ENCODE data around the gene CAPN9. TPM values are rescaled to one million over a fixed set of nuclear protein-coding genes. Genes with fewer than 3 reads are reported as not detected.
"Not testable (repeated sequence)": the region's sequence is repeated elsewhere in the genome, so short reads cannot be mapped to it uniquely, and the experiment has no call there.

Gene CAPN9
- total RNA-seq, 1 donor from 2014 or later = not detected

- peak; percentile 7 for ATAC-seq
- DNase-seq (ENCODE audit: low spot score) = peak; percentile 69
Observed at GRCh38 chr1:230709619-230710542, 37.3 kb upstream of the CAPN9 start.

- DNase-seq (ENCODE audit: low spot score) (no peak), ATAC-seq (peak; percentile 0)
Observed at GRCh38 chr1:230710543-230710904, 36.7 kb upstream of the CAPN9 start.

GRCh38 chr1:230711245-230711644 is 35.9 kb upstream of the CAPN9 start:
- no peak for ATAC-seq
- no peak for DNase-seq (ENCODE audit: low spot score)

- DNase-seq (ENCODE audit: low spot score) (no peak), ATAC-seq (no peak)
Observed at GRCh38 chr1:230712470-230712942, 34.7 kb upstream of the CAPN9 start.

GRCh38 chr1:230713138-230713537 is 34.0 kb upstream of the CAPN9 start:
- ATAC-seq (no peak), DNase-seq (ENCODE audit: low spot score) (no peak)

- DNase-seq (ENCODE audit: low spot score) (no peak), ATAC-seq (no peak)
Observed at GRCh38 chr1:230713547-230713914, 33.7 kb upstream of the CAPN9 start.

GRCh38 chr1:230713915-230714764 is 33.0 kb upstream of the CAPN9 start, which contains the start of gene AGT:
Gene AGT (minus strand): TSS chr1:230714122. CDS start chr1:230710823, 3,299 bp downstream.
- DNase-seq (ENCODE audit: low spot score) (peak; percentile 98), ATAC-seq (peak; percentile 57)

GRCh38 chr1:230715510-230715909 is 31.7 kb upstream of the CAPN9 start:
- peak; percentile 15 for ATAC-seq

GRCh38 chr1:230716453-230716852 is 30.7 kb upstream of the CAPN9 start:
- ATAC-seq; DNase-seq (ENCODE audit: low spot score): not testable (repeated sequence)

More at GRCh38 chr1:230715510-230715909, 31.7 kb upstream of the CAPN9 start:
- DNase-seq (ENCODE audit: low spot score) = no peak

- ATAC-seq = no peak
Observed at GRCh38 chr1:230717251-230717650, 29.9 kb upstream of the CAPN9 start.

GRCh38 chr1:230721849-230722522 is 25.2 kb upstream of the CAPN9 start:
- ATAC-seq; DNase-seq (ENCODE audit: low spot score): not testable (repeated sequence)

More at GRCh38 chr1:230717251-230717650, 29.9 kb upstream of the CAPN9 start:
- no peak for DNase-seq (ENCODE audit: low spot score)

GRCh38 chr1:230725256-230726012 is 21.8 kb upstream of the CAPN9 start:
- ATAC-seq = peak; percentile 70
- peak; percentile 84 for DNase-seq (ENCODE audit: low spot score)

- peak; percentile 77 for ATAC-seq
- DNase-seq (ENCODE audit: low spot score) = peak; percentile 98
Observed at GRCh38 chr1:230728710-230729392, 18.3 kb upstream of the CAPN9 start.

GRCh38 chr1:230730977-230731376 is 16.2 kb upstream of the CAPN9 start:
- peak; percentile 69 for ATAC-seq
- peak; percentile 69 for DNase-seq (ENCODE audit: low spot score)

- DNase-seq (ENCODE audit: low spot score) (no peak), ATAC-seq (no peak)
Observed at GRCh38 chr1:230735447-230735846, 11.7 kb upstream of the CAPN9 start.

GRCh38 chr1:230737622-230738262 is 9.4 kb upstream of the CAPN9 start:
- ATAC-seq = no peak
- DNase-seq (ENCODE audit: low spot score) = no peak

- ATAC-seq (no peak), DNase-seq (ENCODE audit: low spot score) (no peak)
Observed at GRCh38 chr1:230739564-230740290, 7.5 kb upstream of the CAPN9 start.

GRCh38 chr1:230743899-230744298 is 3.3 kb upstream of the CAPN9 start:
- no peak for ATAC-seq
- no peak for DNase-seq (ENCODE audit: low spot score)
